ENCODE results near the gene PPIG. TPM values are rescaled to one million over a fixed set of nuclear protein-coding genes. Genes with fewer than 3 reads are reported as not detected.

The PPIG gene
- total RNA-seq, 2 experiments from 2014 or later = 83.4 to 87.8 TPM

DNA sequence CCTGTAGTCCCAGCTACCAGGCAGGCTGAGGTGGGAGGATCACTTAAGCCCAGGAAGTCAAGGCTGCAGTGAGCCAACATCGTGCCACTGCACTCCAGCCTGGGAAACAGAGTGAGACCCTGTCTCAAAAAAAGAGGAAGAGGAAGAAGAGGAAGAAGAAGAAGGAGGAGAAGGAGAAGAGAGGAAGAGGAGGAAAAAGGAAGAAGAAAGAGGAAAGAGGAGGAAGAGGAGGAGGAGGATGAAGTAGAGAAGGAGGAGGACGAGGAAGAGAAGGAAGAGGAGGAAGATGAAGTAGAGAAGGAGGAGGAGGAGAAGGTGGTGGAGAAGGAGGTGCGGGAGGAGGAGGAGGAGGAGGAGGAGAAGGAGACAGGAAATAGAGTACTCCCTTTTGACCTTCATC lies 72.0 kb downstream of the PPIG start:
- Histone ChIP-seq H3K27ac (ENCODE audit: low read depth in 1 of 2, low read length in 2 of 2) (no peak overlapping the region), H3K36me3 (ENCODE audit: insufficient read depth, low read length) (no peaks in the 10 kb centered on the region), H3K9me3 (ENCODE audit: control insufficient read depth in 1 of 2, insufficient read depth in 1 of 2, low read length in 2 of 2) (no peaks in the 10 kb centered on the region), H3K4me3 (ENCODE audit: low read length) (no peak overlapping the region), H3K4me1 (ENCODE audit: insufficient read depth, low read length) (no peaks in the 10 kb centered on the region), H3K27me3 (ENCODE audit: control insufficient read depth in 1 of 2, insufficient read depth in 2 of 2, low read length in 2 of 2) (peaks cover 0 to 8% of the 10 kb centered on the region in 2 experiments)
- intact Hi-C loops (cut with DNase I, micrococcal nuclease) = no loop called here
- POLR2A ChIA-PET = no interaction called here
- ATAC-seq (ENCODE audit: poor library complexity) = no peak
- no peak overlapping the region for H3K27ac Mint-ChIP-seq
- H3K27me3 Mint-ChIP-seq = peaks cover 38% of the 10 kb centered on the region
- no peak for DNase-seq
- no peaks in the 10 kb centered on the region for H3K9me3 Mint-ChIP-seq
- CTCF ChIA-PET = no interaction called here
- no peaks in the 10 kb centered on the region for H3K36me3 Mint-ChIP-seq (ENCODE audit: low read depth)
- TF ChIP-seq, protein P1, sequence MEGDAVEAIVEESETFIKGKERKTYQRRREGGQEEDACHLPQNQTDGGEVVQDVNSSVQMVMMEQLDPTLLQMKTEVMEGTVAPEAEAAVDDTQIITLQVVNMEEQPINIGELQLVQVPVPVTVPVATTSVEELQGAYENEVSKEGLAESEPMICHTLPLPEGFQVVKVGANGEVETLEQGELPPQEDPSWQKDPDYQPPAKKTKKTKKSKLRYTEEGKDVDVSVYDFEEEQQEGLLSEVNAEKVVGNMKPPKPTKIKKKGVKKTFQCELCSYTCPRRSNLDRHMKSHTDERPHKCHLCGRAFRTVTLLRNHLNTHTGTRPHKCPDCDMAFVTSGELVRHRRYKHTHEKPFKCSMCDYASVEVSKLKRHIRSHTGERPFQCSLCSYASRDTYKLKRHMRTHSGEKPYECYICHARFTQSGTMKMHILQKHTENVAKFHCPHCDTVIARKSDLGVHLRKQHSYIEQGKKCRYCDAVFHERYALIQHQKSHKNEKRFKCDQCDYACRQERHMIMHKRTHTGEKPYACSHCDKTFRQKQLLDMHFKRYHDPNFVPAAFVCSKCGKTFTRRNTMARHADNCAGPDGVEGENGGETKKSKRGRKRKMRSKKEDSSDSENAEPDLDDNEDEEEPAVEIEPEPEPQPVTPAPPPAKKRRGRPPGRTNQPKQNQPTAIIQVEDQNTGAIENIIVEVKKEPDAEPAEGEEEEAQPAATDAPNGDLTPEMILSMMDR (IDR thresholded peaks at IDR 0.05) = no peak
- H3K4me1 Mint-ChIP-seq (ENCODE audit: low read depth) = no peaks in the 10 kb centered on the region
- no peak overlapping the region for H3K4me3 Mint-ChIP-seq

GRCh38 chr2:169658877-169659276 lies 74.7 kb downstream of the PPIG start:
- Mint-ChIP-seq H3K4me3 (no peak overlapping the region), H3K9me3 (no peaks in the 10 kb centered on the region), H3K27ac (no peak overlapping the region), H3K27me3 (peaks cover 20% of the 10 kb centered on the region), H3K4me1 (ENCODE audit: low read depth) (no peaks in the 10 kb centered on the region), H3K36me3 (ENCODE audit: low read depth) (no peaks in the 10 kb centered on the region)
- TF ChIP-seq, protein P1 (IDR thresholded peaks at IDR 0.05) = no peak
- no peaks in the 10 kb centered on the region for H3K36me3 ChIP-seq (ENCODE audit: insufficient read depth, low read length)
- intact Hi-C loops (cut with DNase I, micrococcal nuclease) = no loop called here
- DNase-seq (no peak), ATAC-seq (ENCODE audit: poor library complexity) (no peak)
- no peaks in the 10 kb centered on the region for H3K4me1 ChIP-seq (ENCODE audit: insufficient read depth, low read length)
- CTCF ChIA-PET = no interaction called here
- no peak overlapping the region for H3K27ac ChIP-seq (ENCODE audit: low read depth in 1 of 2, low read length in 2 of 2)
- no peak overlapping the region for H3K4me3 ChIP-seq (ENCODE audit: low read length)
- H3K27me3 ChIP-seq (ENCODE audit: control insufficient read depth in 1 of 2, insufficient read depth in 2 of 2, low read length in 2 of 2) = no peaks in the 10 kb centered on the region
- H3K9me3 ChIP-seq (ENCODE audit: control insufficient read depth in 1 of 2, insufficient read depth in 1 of 2, low read length in 2 of 2) = no peaks in the 10 kb centered on the region
- POLR2A ChIA-PET = no interaction called here

DNA sequence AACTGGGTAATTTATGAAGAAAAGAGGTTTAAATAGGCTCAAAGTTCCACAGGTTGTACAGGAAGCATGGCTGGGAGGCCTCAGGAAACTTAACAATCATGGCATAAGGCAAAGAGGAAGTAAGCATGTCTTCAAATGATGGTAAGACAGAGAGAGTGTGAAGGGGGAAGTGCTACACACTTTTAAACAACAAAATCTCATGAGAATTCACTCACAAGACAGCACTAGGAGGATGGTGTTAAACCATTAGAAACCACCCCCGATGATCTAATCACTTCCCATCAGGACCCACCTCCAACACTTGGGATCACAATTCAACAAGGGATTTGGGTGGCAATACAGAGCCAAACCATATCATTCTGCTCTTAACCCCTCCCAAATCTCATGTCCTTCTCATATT lies 75.2 kb downstream of the PPIG start:
- no peak for DNase-seq
- Mint-ChIP-seq H3K36me3 (ENCODE audit: low read depth) (no peaks in the 10 kb centered on the region), H3K4me1 (ENCODE audit: low read depth) (no peaks in the 10 kb centered on the region), H3K27ac (no peak overlapping the region), H3K4me3 (no peak overlapping the region), H3K9me3 (no peaks in the 10 kb centered on the region), H3K27me3 (peaks cover 15% of the 10 kb centered on the region)
- intact Hi-C loops (cut with DNase I, micrococcal nuclease) = no loop called here
- Histone ChIP-seq H3K9me3 (ENCODE audit: control insufficient read depth in 1 of 2, insufficient read depth in 1 of 2, low read length in 2 of 2) (no peaks in the 10 kb centered on the region), H3K27ac (ENCODE audit: low read depth in 1 of 2, low read length in 2 of 2) (no peak overlapping the region), H3K27me3 (ENCODE audit: control insufficient read depth in 1 of 2, insufficient read depth in 2 of 2, low read length in 2 of 2) (no peaks in the 10 kb centered on the region), H3K4me1 (ENCODE audit: insufficient read depth, low read length) (no peaks in the 10 kb centered on the region), H3K4me3 (ENCODE audit: low read length) (no peak overlapping the region), H3K36me3 (ENCODE audit: insufficient read depth, low read length) (no peaks in the 10 kb centered on the region)
- TF ChIP-seq, protein P1 (IDR thresholded peaks at IDR 0.05) = no peak
- ChIA-PET POLR2A (no interaction called here), CTCF (no interaction called here)
- no peak for ATAC-seq (ENCODE audit: poor library complexity)

Data from CD4-positive, alpha-beta T cell (primary cell).